Stomach (tissue), 9 donors: ENCODE data around the gene RING1. TPM values are rescaled to one million over a fixed set of nuclear protein-coding genes. Genes with fewer than 3 reads are reported as not detected.
A peak's percentile ranks its signal among the peaks of the same experiment; 100 is the strongest.

Source experiments
- DNase-seq, 2 donors: peaks; one replicate each; pipeline versions ENCODE4 v3.0.0 to v3.0.0-alpha.2; 2013 to 2019
- H3K27ac ChIP-seq, 5 donors: fragments of 200-600 bp in 4 of 5; sonication (generic) in 4 of 5; one replicate each; pipeline ENCODE4 v1.5.1; 2013 to 2019; ENCODE audit warnings: mild to moderate bottlenecking in 1 of 5, moderate library complexity in 1 of 5
- H3K27me3 ChIP-seq, 3 donors: fragments of 200-600 bp; sonication (generic); one replicate each; pipeline ENCODE4 v1.5.1; 2017 to 2019; ENCODE audit warnings: mixed run types in 1 of 3
- H3K36me3 ChIP-seq, 4 donors: fragments of 200-600 bp; sonication (generic); 1 replicate in 3 of 4; 2 replicates in 1 of 4; pipeline ENCODE4 v1.5.1; 2016 to 2019
- H3K4me1 ChIP-seq, 4 donors: fragments of 200-600 bp; sonication (generic); one replicate each; pipeline ENCODE4 v1.5.1; 2016 to 2019
- H3K4me3 ChIP-seq, 4 donors: fragments of 200-600 bp; sonication (generic) in 3 of 4; one replicate each; pipeline ENCODE4 v1.5.1; 2016 to 2019; ENCODE audit warnings: mild to moderate bottlenecking in 1 of 4
- H3K9me3 ChIP-seq, 4 donors: fragments of 200-600 bp; sonication (generic); one replicate each; pipeline ENCODE4 v1.5.1; 2016 to 2019
- CTCF ChIP-seq, 7 experiments: fragments of 450-650 bp in 4 of 7; fragments of 200-600 bp in 3 of 7; sonication (generic) in 3 of 7; IDR thresholded peaks; one replicate each; pipeline ENCODE4 v1.5.1; 2016 to 2019; ENCODE audit warnings: antibody characterized with exemption in 7 of 7, control low read depth in 2 of 7, mild to moderate bottlenecking in 1 of 7
- EP300 ChIP-seq: sonication (generic); formaldehyde crosslinking; IDR thresholded peaks from one replicate; pipeline ENCODE4 v1.6.1; 2017; ENCODE audit warnings: antibody characterized with exemption
- POLR2A ChIP-seq, 4 donors: fragments of 450-650 bp; IDR thresholded peaks; one replicate each; pipeline ENCODE4 v1.6.1; 2016; ENCODE audit warnings: antibody characterized with exemption in 4 of 4, control low read depth in 2 of 4, mild to moderate bottlenecking in 1 of 4, moderate library complexity in 1 of 4
- POLR2AphosphoS5 ChIP-seq, 3 donors: sonication (generic); formaldehyde crosslinking; IDR thresholded peaks; one replicate each; pipeline ENCODE4 v1.6.1; 2016; ENCODE audit warnings: antibody characterized with exemption in 3 of 3
- WGBS, 5 donors: extraction: QIAGEN DNeasy Blood & Tissue Kit in 3 of 5; methylation state at CpG; one replicate each; pipeline versions ENCODE4 v1.1.5 to v1.1.7; 2013 to 2018; 5-methylcytosine and 5-hydroxymethylcytosine counted together
- intact Hi-C: fragments of 100-400 bp; cut with DNase I; formaldehyde crosslinking; loops from one replicate; pipeline ENCODE4 v1.15.1; 2023; ENCODE audit warnings: low total_unique reads
- polyA plus RNA-seq, 3 donors: library from polyadenylated mRNA; stranded (reverse); fragments of 200-250 nt; gene quantifications; one replicate each; pipeline ENCODE4 v1.2.3, GENCODE V29; 2013
- total RNA-seq, 5 donors: library from RNA; depleted of rRNA; stranded (reverse); fragments of >200 nt; gene quantifications; one replicate each; pipeline versions ENCODE4 v1.1.0 to v1.2.3, GENCODE V29; 2014 to 2016
- donor health status: healthy with polysubstance abuse.
- donor health status: Bipolar disorder and iron deficiency.
- donor health status: healthy.

Gene RING1
- total and polyA plus RNA-seq, 8 donors = 14.3 to 140 (median 28.9) TPM

- Histone ChIP-seq H3K9me3 (no peaks in the 10 kb centered on the region), H3K27ac (no peak overlapping the region), H3K36me3 (peaks cover 26 to 28% (median 27%) of the 10 kb centered on the region in 4 donors), H3K27me3 (peaks cover 0 to 41% (median 18%) of the 10 kb centered on the region in 3 donors), H3K4me1 (peaks cover 12 to 23% (median 17%) of the 10 kb centered on the region in 4 donors), H3K4me3 (no peak overlapping the region)
- DNase-seq = peak in 1 of 2 donors; percentile 34
- TF ChIP-seq CTCF (IDR thresholded peaks at IDR 0.05) (no peak), POLR2A (IDR thresholded peaks at IDR 0.05) (no peak), POLR2AphosphoS5 (IDR thresholded peaks at IDR 0.05) (no peak), EP300 (no peak)
- 41 to 74% (median 46%) methylated on average over 4 to 8 of the region's 8 CpGs for WGBS, 5 donors
- intact Hi-C loops = no loop called here
Observed at GRCh38 chr6:33191383-33192104, 16.8 kb upstream of the RING1 start.

- TF ChIP-seq CTCF (IDR thresholded peaks at IDR 0.05) = no peak
- DNase-seq = peak in 1 of 2 donors; percentile 45
- Histone ChIP-seq H3K27me3 (peaks cover 0 to 41% (median 18%) of the 10 kb centered on the region in 3 donors), H3K4me1 (peaks cover 15 to 25% (median 19%) of the 10 kb centered on the region in 4 donors), H3K36me3 (peaks cover 31 to 34% (median 33%) of the 10 kb centered on the region in 4 donors), H3K27ac (peak within 1 kb of the TSS in 3 of 5 donors; percentile 10 to 71 (median 29)), H3K4me3 (peak within 1 kb of the TSS; percentile 41 to 43 (median 41)), H3K9me3 (no peaks in the 10 kb centered on the region)
- intact Hi-C loops = no loop called here
- 5 to 13% (median 12%) methylated on average over 23 to 35 of the region's 35 CpGs for WGBS, 5 donors
Observed at GRCh38 chr6:33192105-33192646, 16.1 kb upstream of the RING1 start, which contains the start of gene COL11A2. TSS of gene COL11A2 (minus strand) at chr6:33192467. CDS start at chr6:33192240, 227 bp downstream.

- WGBS, 5 donors = 2 to 5% (median 3%) methylated on average over 32 to 71 of the region's 72 CpGs
- Histone ChIP-seq H3K36me3 (peaks cover 34 to 40% (median 38%) of the 10 kb centered on the region in 4 donors), H3K27me3 (peaks cover 0 to 41% (median 18%) of the 10 kb centered on the region in 3 donors), H3K27ac (peak overlapping the region in 3 of 5 donors; percentile 10 to 71 (median 29)), H3K9me3 (no peaks in the 10 kb centered on the region), H3K4me1 (peaks cover 22 to 33% (median 27%) of the 10 kb centered on the region in 4 donors), H3K4me3 (peak overlapping the region; percentile 41 to 43 (median 41))
- TF ChIP-seq POLR2AphosphoS5 (IDR thresholded peaks at IDR 0.05) = no peak
- TF ChIP-seq POLR2A (IDR thresholded peaks at IDR 0.05) = no peak
- TF ChIP-seq CTCF (IDR thresholded peaks at IDR 0.05) = no peak
- no peak for TF ChIP-seq EP300
- DNase-seq = peak in 1 of 2 donors; percentile 75
- intact Hi-C loops = no loop called here
Observed at GRCh38 chr6:33192671-33193602, 15.4 kb upstream of the RING1 start.

GRCh38 chr6:33193619-33194018 lies 14.7 kb upstream of the RING1 start:
- H3K4me3 ChIP-seq = peak overlapping the region; percentile 41 to 43 (median 41)
- H3K36me3 ChIP-seq = peaks cover 34 to 46% (median 38%) of the 10 kb centered on the region in 4 donors
- intact Hi-C loops = no loop called here

More at GRCh38 chr6:33193619-33194018, 14.7 kb upstream of the RING1 start:
- TF ChIP-seq EP300 = no peak
- no peak for TF ChIP-seq CTCF (IDR thresholded peaks at IDR 0.05)
- TF ChIP-seq POLR2AphosphoS5 (IDR thresholded peaks at IDR 0.05) = no peak
- TF ChIP-seq POLR2A (IDR thresholded peaks at IDR 0.05) = no peak
- DNase-seq = no peak
- Histone ChIP-seq H3K27ac (peak overlapping the region in 2 of 5 donors; percentile 29 to 71), H3K4me1 (peaks cover 28 to 40% (median 33%) of the 10 kb centered on the region in 4 donors), H3K9me3 (no peaks in the 10 kb centered on the region), H3K27me3 (peaks cover 0 to 41% (median 18%) of the 10 kb centered on the region in 3 donors)
- 50 to 65% (median 54%) methylated on average over 6 of the region's 6 CpGs for WGBS, 5 donors
